Body of pancreas (tissue), 4 donors: ENCODE measurements around the gene DNAJC3.
"Not testable (repeated sequence)": the region's sequence is repeated elsewhere in the genome, so short reads cannot be mapped to it uniquely, and the experiment has no call there.

Source experiments
- CTCF ChIP-seq, 7 experiments: fragments of 450-650 bp in 4 of 7; fragments of 200-600 bp in 3 of 7; sonication (generic) in 3 of 7; IDR thresholded peaks; one replicate each; pipeline ENCODE4 v1.5.1; 2016 to 2019; ENCODE audit warnings: antibody characterized with exemption in 7 of 7
- POLR2A ChIP-seq, 3 donors: fragments of 450-650 bp; IDR thresholded peaks; one replicate each; pipeline ENCODE4 v1.6.1; 2016; ENCODE audit warnings: antibody characterized with exemption in 3 of 3, mild to moderate bottlenecking in 2 of 3

DNA sequence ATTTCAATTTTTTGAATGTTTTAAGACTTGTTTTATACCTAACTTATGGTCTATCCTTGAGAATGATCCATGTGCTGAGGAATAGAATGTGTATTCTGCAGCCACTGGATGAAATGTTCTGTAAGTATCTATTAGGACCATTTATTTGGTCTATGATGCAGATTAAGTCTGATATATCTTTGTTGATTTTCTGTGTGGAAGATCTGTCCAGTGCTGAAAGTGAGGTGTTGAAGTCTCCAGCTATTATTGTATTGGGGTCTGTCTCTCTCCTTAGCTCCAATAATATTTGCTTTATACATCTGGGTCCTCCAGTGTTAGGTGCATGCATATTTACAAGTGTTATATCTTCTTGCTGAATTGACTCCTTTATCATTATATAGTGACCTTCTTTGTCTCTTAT is 9.7 kb upstream of the DNAJC3 start:
- not testable (repeated sequence) for TF ChIP-seq CTCF, POLR2A (IDR thresholded peaks at IDR 0.05)
